Osteocyte (in vitro differentiated cells): Measurements from ENCODE around the gene FGF21. TPM values are rescaled to one million over a fixed set of nuclear protein-coding genes. Genes with fewer than 3 reads are reported as not detected.

ENCODE experiments used
- DNase-seq: peaks from one replicate; pipeline ENCODE4 v3.0.0; 2021; ENCODE audit warnings: mixed read lengths; ENCODE audit not compliant: unreplicated experiment; ENCODE audit errors: extremely low spot score
- H3K27ac Mint-ChIP-seq: one replicate; pipeline ENCODE4 v1.8.0; 2021; ENCODE audit warnings: mild to moderate bottlenecking, mixed read lengths; ENCODE audit not compliant: unreplicated experiment
- H3K27me3 Mint-ChIP-seq: one replicate; pipeline ENCODE4 v1.8.0; 2021; ENCODE audit warnings: mixed read lengths; ENCODE audit not compliant: unreplicated experiment
- H3K36me3 Mint-ChIP-seq: one replicate; pipeline ENCODE4 v1.8.0; 2021; ENCODE audit warnings: mixed read lengths; ENCODE audit not compliant: unreplicated experiment
- H3K4me1 Mint-ChIP-seq: one replicate; pipeline ENCODE4 v1.8.0; 2021; ENCODE audit warnings: mixed read lengths; ENCODE audit not compliant: unreplicated experiment
- H3K4me3 Mint-ChIP-seq: one replicate; pipeline ENCODE4 v1.8.0; 2021; ENCODE audit warnings: mild to moderate bottlenecking, moderate library complexity, mixed read lengths; ENCODE audit not compliant: unreplicated experiment
- H3K9me3 Mint-ChIP-seq: one replicate; pipeline ENCODE4 v1.8.0; 2021; ENCODE audit warnings: mixed read lengths; ENCODE audit not compliant: unreplicated experiment
- total RNA-seq: library from RNA; stranded (reverse); gene quantifications from 2 replicates; pipeline ENCODE4 v1.2.1, GENCODE V29; 2021
- TF ChIP-seq, protein P1 (sequence below): fragments of 200-600 bp; sonication (generic); IDR thresholded peaks from 2 replicates; pipeline ENCODE4 v1.5.0; 2021; ENCODE audit warnings: antibody characterized with exemption, mild to moderate bottlenecking, moderate library complexity

FGF21 gene
- total RNA-seq, 1 donor from 2014 or later, result not detected

DNA sequence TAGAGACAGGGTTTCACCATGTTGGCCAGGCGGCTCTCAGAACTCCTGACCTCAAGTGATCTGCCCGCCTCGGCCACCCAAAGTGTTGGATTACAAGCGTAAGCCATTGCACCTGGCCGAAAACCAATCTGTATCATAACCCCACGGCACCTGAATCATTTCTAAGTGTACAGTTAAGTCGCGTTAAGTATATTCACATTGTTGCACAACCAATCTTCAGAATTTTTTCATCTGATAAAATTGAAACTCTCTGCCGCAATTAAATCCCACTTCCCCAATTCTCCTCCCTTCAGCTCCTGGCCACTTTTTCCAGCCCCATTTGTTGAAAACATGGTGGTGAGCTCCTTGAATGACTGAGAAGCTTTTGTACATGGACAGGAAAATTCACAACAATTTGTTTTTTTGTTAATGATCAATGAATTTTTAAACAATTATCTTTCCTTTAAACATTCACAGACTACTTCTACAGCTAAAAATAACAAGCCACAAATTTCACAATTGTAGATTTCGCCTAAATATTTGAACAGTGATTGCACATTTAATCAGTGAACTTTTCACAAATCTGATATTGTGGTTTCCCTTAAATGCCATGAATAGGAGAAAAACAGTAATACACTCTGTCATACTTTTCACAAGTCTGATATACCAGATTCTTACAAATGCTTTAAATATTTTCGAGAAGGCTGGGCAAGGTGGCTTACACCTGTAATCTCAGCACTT, 13.8 kb downstream of the FGF21 start:
- Mint-ChIP-seq H3K9me3 (no peaks in the 10 kb centered on the region), H3K27ac (no peak overlapping the region), H3K4me1 (peaks cover 13% of the 10 kb centered on the region), H3K36me3 (no peaks in the 10 kb centered on the region), H3K27me3 (peaks cover 14% of the 10 kb centered on the region), H3K4me3 (no peak overlapping the region)
- TF ChIP-seq, protein P1, sequence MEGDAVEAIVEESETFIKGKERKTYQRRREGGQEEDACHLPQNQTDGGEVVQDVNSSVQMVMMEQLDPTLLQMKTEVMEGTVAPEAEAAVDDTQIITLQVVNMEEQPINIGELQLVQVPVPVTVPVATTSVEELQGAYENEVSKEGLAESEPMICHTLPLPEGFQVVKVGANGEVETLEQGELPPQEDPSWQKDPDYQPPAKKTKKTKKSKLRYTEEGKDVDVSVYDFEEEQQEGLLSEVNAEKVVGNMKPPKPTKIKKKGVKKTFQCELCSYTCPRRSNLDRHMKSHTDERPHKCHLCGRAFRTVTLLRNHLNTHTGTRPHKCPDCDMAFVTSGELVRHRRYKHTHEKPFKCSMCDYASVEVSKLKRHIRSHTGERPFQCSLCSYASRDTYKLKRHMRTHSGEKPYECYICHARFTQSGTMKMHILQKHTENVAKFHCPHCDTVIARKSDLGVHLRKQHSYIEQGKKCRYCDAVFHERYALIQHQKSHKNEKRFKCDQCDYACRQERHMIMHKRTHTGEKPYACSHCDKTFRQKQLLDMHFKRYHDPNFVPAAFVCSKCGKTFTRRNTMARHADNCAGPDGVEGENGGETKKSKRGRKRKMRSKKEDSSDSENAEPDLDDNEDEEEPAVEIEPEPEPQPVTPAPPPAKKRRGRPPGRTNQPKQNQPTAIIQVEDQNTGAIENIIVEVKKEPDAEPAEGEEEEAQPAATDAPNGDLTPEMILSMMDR, result no peak
- DNase-seq, result no peak

DNA sequence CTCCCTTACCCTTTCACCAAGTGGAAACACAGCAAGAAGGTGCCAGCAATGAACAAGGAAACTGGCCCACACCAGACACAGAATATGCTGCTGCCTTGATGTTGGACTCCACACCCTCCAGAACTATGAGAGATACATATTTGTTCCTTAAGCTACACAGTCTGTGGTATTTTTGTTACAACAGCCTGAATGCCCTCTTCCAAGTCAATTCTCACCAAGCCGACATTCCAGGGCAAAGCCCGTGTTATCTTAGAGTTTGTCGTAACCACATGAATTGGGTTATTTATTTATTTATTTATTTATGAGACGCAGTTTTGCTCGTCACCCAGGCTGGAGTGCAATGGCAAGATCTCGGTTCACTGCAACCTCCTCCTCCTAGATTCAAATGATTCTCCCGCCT, 14.9 kb downstream of the FGF21 start:
- H3K27ac Mint-ChIP-seq, result no peak overlapping the region
- H3K9me3 Mint-ChIP-seq, result no peaks in the 10 kb centered on the region
- peaks cover 11% of the 10 kb centered on the region for H3K27me3 Mint-ChIP-seq
- H3K36me3 Mint-ChIP-seq, result no peaks in the 10 kb centered on the region
- TF ChIP-seq, protein P1, result no peak
- no peak overlapping the region for H3K4me3 Mint-ChIP-seq
- peaks cover 13% of the 10 kb centered on the region for H3K4me1 Mint-ChIP-seq
- no peak for DNase-seq

- Mint-ChIP-seq H3K36me3 (no peaks in the 10 kb centered on the region), H3K27me3 (peaks cover 8% of the 10 kb centered on the region), H3K9me3 (no peaks in the 10 kb centered on the region), H3K4me3 (no peak overlapping the region), H3K27ac (no peak overlapping the region), H3K4me1 (peaks cover 13% of the 10 kb centered on the region)
- TF ChIP-seq, protein P1, result no peak
- no peak for DNase-seq
Measured at GRCh38 chr19:48770734-48771472, 15.6 kb downstream of the FGF21 start.

DNA sequence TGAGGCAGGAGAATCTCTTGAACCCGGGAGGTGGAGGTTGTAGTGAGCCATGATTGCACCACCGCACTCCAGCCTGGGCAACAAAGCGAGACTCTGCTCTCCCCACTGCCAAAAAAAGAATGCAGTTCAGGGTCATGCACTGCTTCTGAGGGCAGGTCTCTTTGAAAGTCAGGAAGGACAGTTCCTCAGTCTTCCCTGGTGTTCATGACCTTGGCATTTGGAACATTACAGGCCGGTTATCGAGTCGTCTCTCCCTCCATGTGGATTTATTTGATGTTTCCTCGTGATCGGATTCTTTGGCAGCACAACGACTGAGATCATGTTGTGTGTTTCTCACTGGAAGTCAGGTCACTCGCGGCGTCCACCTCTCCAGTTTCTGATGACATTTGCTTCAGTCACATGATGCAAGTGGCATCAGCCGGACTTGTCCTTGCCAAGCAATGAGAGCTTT, 17.2 kb downstream of the FGF21 start:
- H3K9me3 Mint-ChIP-seq, result no peaks in the 10 kb centered on the region
- TF ChIP-seq, protein P1, result no peak
- no peak overlapping the region for H3K4me3 Mint-ChIP-seq
- peaks cover 13% of the 10 kb centered on the region for H3K4me1 Mint-ChIP-seq
- H3K27me3 Mint-ChIP-seq, result peaks cover 5% of the 10 kb centered on the region
- no peaks in the 10 kb centered on the region for H3K36me3 Mint-ChIP-seq
- no peak overlapping the region for H3K27ac Mint-ChIP-seq
- no peak for DNase-seq

- H3K27me3 Mint-ChIP-seq, result peaks cover 2% of the 10 kb centered on the region
- no peaks in the 10 kb centered on the region for H3K36me3 Mint-ChIP-seq
- no peak for DNase-seq
- H3K9me3 Mint-ChIP-seq, result no peaks in the 10 kb centered on the region
- TF ChIP-seq, protein P1, result no peak
- no peak overlapping the region for H3K4me3 Mint-ChIP-seq
- no peak overlapping the region for H3K27ac Mint-ChIP-seq
- H3K4me1 Mint-ChIP-seq, result peaks cover 4% of the 10 kb centered on the region
Measured at GRCh38 chr19:48777139-48777538, 21.8 kb downstream of the FGF21 start.
